ENCODE measurements around the gene PKHD1.

GRCh38 chr6:51951924-51952323, 135.5 kb downstream of the PKHD1 start:
- TF ChIP-seq POLR2A (IDR thresholded peaks at IDR 0.05), result no peak
- no peak for TF ChIP-seq CTCF (IDR thresholded peaks at IDR 0.05)
